SK-N-SH treated with all-trans-retinoic acid at 6 μM for 48 hours (cell line): ENCODE measurements around the gene OVOL2.

Experiments
- ARNTL ChIP-seq: fragments of 450-650 bp; formaldehyde crosslinking; IDR thresholded peaks from 2 replicates; pipeline ENCODE4 v1.5.0; 2020; ENCODE audit warnings: low read depth, mild to moderate bottlenecking, moderate library complexity, borderline replicate concordance
- CSDC2 ChIP-seq: fragments of 250-450 bp; sonication (Bioruptor Pico); IDR thresholded peaks from 2 replicates; pipeline ENCODE4 v1.5.0; 2020; ENCODE audit warnings: mild to moderate bottlenecking, moderate library complexity
- ISL1 ChIP-seq: fragments of 250-450 bp; sonication (Bioruptor Pico); IDR thresholded peaks from 2 replicates; pipeline ENCODE4 v2.1.2; 2022; ENCODE audit warnings: mild to moderate bottlenecking, moderate library complexity
- POU6F1 ChIP-seq: fragments of 250-450 bp; sonication (Bioruptor Pico); IDR thresholded peaks from 2 replicates; pipeline ENCODE4 v1.8.0; 2021; ENCODE audit warnings: low read depth, mild to moderate bottlenecking, moderate library complexity, borderline replicate concordance
- SNAI2 ChIP-seq: fragments of 250-450 bp; sonication (Bioruptor Pico); IDR thresholded peaks from 2 replicates; pipeline ENCODE4 v1.5.0; 2020; ENCODE audit warnings: mild to moderate bottlenecking, moderate library complexity
- ZFP3 ChIP-seq: fragments of 250-450 bp; sonication (Bioruptor Pico); IDR thresholded peaks from 2 replicates; pipeline ENCODE4 v1.5.0; 2020; ENCODE audit warnings: mild to moderate bottlenecking, moderate library complexity
- ZNF565 ChIP-seq: fragments of 450-650 bp; formaldehyde crosslinking; conservative IDR thresholded peaks from 2 replicates; pipeline ENCODE4 v1.5.0; 2020; ENCODE audit warnings: low read depth, mild to moderate bottlenecking, moderate library complexity
- ZNF70 ChIP-seq: fragments of 450-650 bp; formaldehyde crosslinking; IDR thresholded peaks from 2 replicates; pipeline ENCODE4 v1.5.0; 2020; ENCODE audit warnings: mild to moderate bottlenecking, moderate library complexity
- ZNF8 ChIP-seq: fragments of 450-650 bp; formaldehyde crosslinking; IDR thresholded peaks from 2 replicates; pipeline ENCODE4 v1.5.0; 2020; ENCODE audit warnings: mild to moderate bottlenecking, moderate library complexity
- TF ChIP-seq, protein P1 (sequence below): fragments of 250-450 bp; sonication (Bioruptor Pico); IDR thresholded peaks from 2 replicates; pipeline ENCODE4 v1.5.1; 2021; ENCODE audit warnings: mild to moderate bottlenecking, moderate library complexity
- TF ChIP-seq, protein P2 (sequence below): fragments of 250-450 bp; sonication (Bioruptor Pico); IDR thresholded peaks from 2 replicates; pipeline ENCODE4 v1.8.0; 2020; ENCODE audit warnings: mild to moderate bottlenecking, moderate library complexity, borderline replicate concordance

DNA sequence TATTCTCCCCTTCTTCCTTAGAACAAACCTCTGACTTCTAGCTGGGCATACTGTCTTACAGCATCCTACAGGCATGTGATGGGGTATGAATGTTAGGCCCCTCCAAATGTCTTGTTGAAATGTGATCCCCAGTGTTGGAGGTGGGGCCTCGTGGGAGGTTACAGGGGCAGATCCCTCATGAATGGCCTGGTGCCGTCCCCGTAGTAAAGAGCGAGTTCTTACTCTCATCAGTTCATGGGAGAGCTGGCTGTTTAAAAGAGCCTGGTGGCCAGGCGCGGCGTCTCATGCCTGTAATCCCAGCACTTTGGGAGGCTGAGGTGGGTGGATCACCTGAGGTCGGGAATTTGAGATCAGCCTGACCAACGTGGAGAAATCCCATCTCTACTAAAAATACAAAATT, 15.5 kb downstream of the OVOL2 start:
- no peak for TF ChIP-seq ZNF8 (CRISPR knock-in tag)
- no peak for TF ChIP-seq ZNF70 (CRISPR knock-in tag)
- no peak for TF ChIP-seq SNAI2 (CRISPR knock-in tag)
- TF ChIP-seq, protein P1, sequence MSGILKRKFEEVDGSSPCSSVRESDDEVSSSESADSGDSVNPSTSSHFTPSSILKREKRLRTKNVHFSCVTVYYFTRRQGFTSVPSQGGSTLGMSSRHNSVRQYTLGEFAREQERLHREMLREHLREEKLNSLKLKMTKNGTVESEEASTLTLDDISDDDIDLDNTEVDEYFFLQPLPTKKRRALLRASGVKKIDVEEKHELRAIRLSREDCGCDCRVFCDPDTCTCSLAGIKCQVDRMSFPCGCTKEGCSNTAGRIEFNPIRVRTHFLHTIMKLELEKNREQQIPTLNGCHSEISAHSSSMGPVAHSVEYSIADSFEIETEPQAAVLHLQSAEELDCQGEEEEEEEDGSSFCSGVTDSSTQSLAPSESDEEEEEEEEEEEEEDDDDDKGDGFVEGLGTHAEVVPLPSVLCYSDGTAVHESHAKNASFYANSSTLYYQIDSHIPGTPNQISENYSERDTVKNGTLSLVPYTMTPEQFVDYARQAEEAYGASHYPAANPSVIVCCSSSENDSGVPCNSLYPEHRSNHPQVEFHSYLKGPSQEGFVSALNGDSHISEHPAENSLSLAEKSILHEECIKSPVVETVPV: no peak
- TF ChIP-seq POU6F1 (CRISPR knock-in tag): no peak
- TF ChIP-seq ZFP3 (CRISPR knock-in tag): no peak
- TF ChIP-seq ARNTL: no peak
- TF ChIP-seq ZNF565 (CRISPR knock-in tag): no peak
- TF ChIP-seq, protein P2, sequence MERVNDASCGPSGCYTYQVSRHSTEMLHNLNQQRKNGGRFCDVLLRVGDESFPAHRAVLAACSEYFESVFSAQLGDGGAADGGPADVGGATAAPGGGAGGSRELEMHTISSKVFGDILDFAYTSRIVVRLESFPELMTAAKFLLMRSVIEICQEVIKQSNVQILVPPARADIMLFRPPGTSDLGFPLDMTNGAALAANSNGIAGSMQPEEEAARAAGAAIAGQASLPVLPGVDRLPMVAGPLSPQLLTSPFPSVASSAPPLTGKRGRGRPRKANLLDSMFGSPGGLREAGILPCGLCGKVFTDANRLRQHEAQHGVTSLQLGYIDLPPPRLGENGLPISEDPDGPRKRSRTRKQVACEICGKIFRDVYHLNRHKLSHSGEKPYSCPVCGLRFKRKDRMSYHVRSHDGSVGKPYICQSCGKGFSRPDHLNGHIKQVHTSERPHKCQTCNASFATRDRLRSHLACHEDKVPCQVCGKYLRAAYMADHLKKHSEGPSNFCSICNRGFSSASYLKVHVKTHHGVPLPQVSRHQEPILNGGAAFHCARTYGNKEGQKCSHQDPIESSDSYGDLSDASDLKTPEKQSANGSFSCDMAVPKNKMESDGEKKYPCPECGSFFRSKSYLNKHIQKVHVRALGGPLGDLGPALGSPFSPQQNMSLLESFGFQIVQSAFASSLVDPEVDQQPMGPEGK (CRISPR knock-in tag): no peak
- no peak for TF ChIP-seq CSDC2 (CRISPR knock-in tag)
- no peak for TF ChIP-seq ISL1
